ENCODE measurements around the gene GTF2H1.

The GTF2H1 gene

GRCh38 chr11:18313965-18314763, 8.2 kb upstream of the GTF2H1 start (continued):
- TF ChIP-seq PRDM2 (tag by site-specific recombination; IDR thresholded peaks at IDR 0.05; ENCODE audit: borderline replicate concordance) (no peak), ZNF596 (tag by site-specific recombination; IDR thresholded peaks at IDR 0.05) (no peak), ZIC2 (tag by site-specific recombination; IDR thresholded peaks at IDR 0.05) (no peak), ZNF610 (tag by site-specific recombination; IDR thresholded peaks at IDR 0.05; ENCODE audit: borderline replicate concordance) (no peak), ZNF623 (tag by site-specific recombination; IDR thresholded peaks at IDR 0.05) (0 out of 2 replicates have a peak, but pooled peaks have one; percentile 34), ATF2 (tag by site-specific recombination; IDR thresholded peaks at IDR 0.05; ENCODE audit: low read depth) (no peak), IKZF3 (tag by site-specific recombination; IDR thresholded peaks at IDR 0.05) (no peak), ZFP37 (tag by site-specific recombination; IDR thresholded peaks at IDR 0.05) (no peak), ZNF785 (tag by site-specific recombination; IDR thresholded peaks at IDR 0.05) (no peak), ZBTB17 (tag by site-specific recombination; IDR thresholded peaks at IDR 0.05) (no peak), OVOL3 (tag by site-specific recombination; IDR thresholded peaks at IDR 0.05) (no peak), ZNF791 (tag by site-specific recombination; IDR thresholded peaks at IDR 0.05) (no peak), ZNF555 (tag by site-specific recombination; conservative IDR thresholded peaks at IDR 0.05) (peak; percentile 11; the same call in 1 of the 2 replicates), ZNF394 (tag by site-specific recombination; IDR thresholded peaks at IDR 0.05; ENCODE audit: borderline replicate concordance) (peak; percentile 71; the same call in 1 of the 2 replicates), ZNF140 (tag by site-specific recombination; IDR thresholded peaks at IDR 0.05) (0 out of 2 replicates have a peak, but pooled peaks have one; percentile 22), ZNF184 (tag by site-specific recombination; IDR thresholded peaks at IDR 0.05) (no peak), ZNF366 (tag by site-specific recombination; conservative IDR thresholded peaks at IDR 0.05) (no peak)

- H3K4me1 ChIP-seq (ENCODE audit: control insufficient read depth, insufficient read depth, low read length), result no peaks in the 10 kb centered on the region
- H3K4me3 ChIP-seq (ENCODE audit: low read depth, low read length), result no peak overlapping the region
- CTCF ChIA-PET, result interaction anchor here (2.0 kb wide), 1 partner anchor 71 kb away, joined by 8 read pairs; no protein-coding TSS in a partner anchor
- peaks cover 0 to 25% of the 10 kb centered on the region in 2 experiments; a peak in 1 of 3 replicates for H3K36me3 ChIP-seq (ENCODE audit: control insufficient read depth in 2 of 2, insufficient read depth in 1 of 2, low read length in 2 of 2)
- POLR2A ChIA-PET, result interaction anchor here (0.9 to 2.0 kb wide), 4 partner anchors 13 to 210 kb away, joined by 4 to 7 read pairs (median 6); partner anchors contain the start of gene LDHA
- H3K9me3 ChIP-seq (ENCODE audit: control insufficient read depth, insufficient read depth, low read depth, low read length), result no peaks in the 10 kb centered on the region
- no peak overlapping the region for H3K27ac ChIP-seq (ENCODE audit: extremely low read depth, low read depth, low read length)
- TF ChIP-seq ZSCAN5A (tag by site-specific recombination; IDR thresholded peaks at IDR 0.05) (no peak), TCF7L2 (IDR thresholded peaks at IDR 0.05; ENCODE audit: borderline replicate concordance, low read depth, low read length) (no peak), ZNF624 (tag by site-specific recombination; IDR thresholded peaks at IDR 0.05) (no peak), ZBTB7A (tag by site-specific recombination; IDR thresholded peaks at IDR 0.05; ENCODE audit: low read depth) (no peak), ZNF747 (tag by site-specific recombination; IDR thresholded peaks at IDR 0.05) (no peak), ZNF175 (tag by site-specific recombination; IDR thresholded peaks at IDR 0.05) (no peak), ZNF416 (tag by site-specific recombination; IDR thresholded peaks at IDR 0.05) (no peak), ZNF10 (tag by site-specific recombination; IDR thresholded peaks at IDR 0.05) (no peak), ZNF169 (tag by site-specific recombination; IDR thresholded peaks at IDR 0.05) (no peak), ZIC2 (tag by site-specific recombination; IDR thresholded peaks at IDR 0.05) (no peak), ZNF221 (tag by site-specific recombination; IDR thresholded peaks at IDR 0.05; ENCODE audit: borderline replicate concordance) (no peak), ZNF660 (tag by site-specific recombination; IDR thresholded peaks at IDR 0.05) (no peak)
These were observed 7.4 kb upstream of the GTF2H1 start for GRCh38 chr11:18314784-18315523.

Measured in HEK293 (cell line).